NCI-H510A (cell line): Measurements from ENCODE around the gene MYH16.
"Not testable (repeated sequence)": the region's sequence is repeated elsewhere in the genome, so short reads cannot be mapped to it uniquely, and the experiment has no call there.

Source experiments
- DNase-seq: peaks from one replicate; lab custom pipeline; 2025; lab: John Stamatoyannopoulos, UW

The MYH16 gene

GRCh38 chr7:99258501-99258900 lies 14.1 kb upstream of the MYH16 start:
- DNase-seq = no peak

- DNase-seq = no peak
These were observed 12.2 kb upstream of the MYH16 start for GRCh38 chr7:99260395-99260794.

- DNase-seq = no peak
These were observed 11.0 kb upstream of the MYH16 start for GRCh38 chr7:99261646-99262045.

GRCh38 chr7:99265848-99266480 lies 6.7 kb upstream of the MYH16 start:
- DNase-seq = no peak

- DNase-seq = no peak
These were observed 5.2 kb upstream of the MYH16 start for GRCh38 chr7:99267481-99267840.

GRCh38 chr7:99267841-99268576 lies 4.6 kb upstream of the MYH16 start:
- DNase-seq = no peak

- no peak for DNase-seq
These were observed 4.1 kb upstream of the MYH16 start for GRCh38 chr7:99268577-99268908.

- no peak for DNase-seq
These were observed 1.9 kb upstream of the MYH16 start for GRCh38 chr7:99270702-99271101.

- not testable (repeated sequence) for DNase-seq
These were observed 922 bp downstream of the MYH16 start for GRCh38 chr7:99273561-99273960.

- not testable (repeated sequence) for DNase-seq
These were observed 2.3 kb downstream of the MYH16 start for GRCh38 chr7:99274908-99275307.

GRCh38 chr7:99275496-99275895 lies 2.9 kb downstream of the MYH16 start:
- no peak for DNase-seq

- no peak for DNase-seq
These were observed 5.5 kb downstream of the MYH16 start for GRCh38 chr7:99278180-99278579.

GRCh38 chr7:99284165-99284564 lies 11.5 kb downstream of the MYH16 start:
- not testable (repeated sequence) for DNase-seq

GRCh38 chr7:99287779-99288534 lies 15.3 kb downstream of the MYH16 start:
- DNase-seq = no peak

- DNase-seq = no peak
These were observed 16.5 kb downstream of the MYH16 start for GRCh38 chr7:99289185-99289584.

- not testable (repeated sequence) for DNase-seq
These were observed 17.5 kb downstream of the MYH16 start for GRCh38 chr7:99290148-99290547.

- peak; percentile 40 for DNase-seq
These were observed 18.5 kb downstream of the MYH16 start for GRCh38 chr7:99290980-99291607.

- DNase-seq = no peak
These were observed 19.5 kb downstream of the MYH16 start for GRCh38 chr7:99292127-99292526.

- DNase-seq = no peak
These were observed 20.5 kb downstream of the MYH16 start for GRCh38 chr7:99293167-99293566.

GRCh38 chr7:99293650-99294049 lies 21.0 kb downstream of the MYH16 start:
- DNase-seq = no peak

- no peak for DNase-seq
These were observed 23.8 kb downstream of the MYH16 start for GRCh38 chr7:99296471-99296870.

GRCh38 chr7:99301496-99301895 lies 28.9 kb downstream of the MYH16 start:
- DNase-seq = no peak
